NCI-H345 (cell line): ENCODE results near the gene TAF1A.

ENCODE experiments used
- DNase-seq: peaks from one replicate; lab custom pipeline; 2025; lab: John Stamatoyannopoulos, UW

Gene TAF1A

DNA sequence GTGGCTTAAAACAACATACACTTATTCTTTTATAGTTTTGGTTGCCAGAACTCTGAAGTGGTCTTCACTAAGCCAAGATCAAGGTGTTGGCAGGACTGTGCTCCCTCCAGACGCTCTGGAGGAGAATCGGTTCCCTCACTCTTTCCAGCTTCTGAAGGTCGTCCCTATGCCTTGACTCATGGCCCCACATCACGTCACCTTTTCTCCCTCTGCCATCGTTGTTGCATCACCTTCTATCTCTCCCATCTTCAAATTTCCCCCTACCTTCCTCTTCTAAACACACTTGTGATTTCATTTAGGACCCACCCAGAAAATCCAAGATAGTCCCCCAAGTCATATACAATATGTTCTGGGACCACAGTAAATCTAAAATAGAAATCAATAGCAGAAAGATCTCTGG, 54.3 kb downstream of the TAF1A start:
- DNase-seq = no peak

DNA sequence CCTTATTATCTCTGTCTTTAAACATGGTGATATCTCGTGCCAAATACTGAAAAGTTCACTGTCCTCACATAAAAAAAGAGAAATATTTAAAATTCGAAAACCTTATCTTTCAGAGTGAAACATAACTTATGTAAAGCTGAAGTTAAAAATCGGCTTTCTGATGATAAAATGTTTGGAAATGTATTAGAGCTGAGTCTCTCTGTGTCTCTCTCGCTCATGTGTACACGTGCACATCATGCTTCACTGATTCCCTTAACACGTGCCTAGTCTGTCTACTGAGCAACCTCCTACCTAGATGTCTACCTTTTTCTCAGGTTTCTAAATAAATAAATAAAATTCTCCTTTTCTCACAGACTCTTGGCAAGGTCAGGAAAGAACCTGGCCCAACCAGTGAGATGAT, 58.9 kb downstream of the TAF1A start:
- DNase-seq = no peak

DNA sequence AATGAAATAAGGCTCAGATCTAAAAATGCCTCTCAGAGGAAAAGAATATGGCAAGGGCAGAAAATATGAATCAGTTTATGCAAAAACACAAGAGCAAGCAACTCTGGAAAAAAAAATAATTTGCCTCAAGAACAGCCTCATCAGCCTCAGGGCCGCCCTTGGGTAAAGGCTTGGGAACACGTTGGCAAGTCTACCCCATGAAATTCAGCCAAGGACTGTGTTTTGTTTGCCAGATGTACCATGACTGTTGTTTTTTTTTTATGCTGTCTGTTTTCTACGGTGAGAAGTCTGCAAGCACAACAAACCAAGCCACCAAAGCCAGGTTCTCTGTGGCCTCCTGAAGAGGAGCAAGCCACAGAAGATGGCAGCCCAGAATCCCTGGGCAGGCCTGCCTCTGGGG, 59.8 kb downstream of the TAF1A start:
- DNase-seq = no peak

DNA sequence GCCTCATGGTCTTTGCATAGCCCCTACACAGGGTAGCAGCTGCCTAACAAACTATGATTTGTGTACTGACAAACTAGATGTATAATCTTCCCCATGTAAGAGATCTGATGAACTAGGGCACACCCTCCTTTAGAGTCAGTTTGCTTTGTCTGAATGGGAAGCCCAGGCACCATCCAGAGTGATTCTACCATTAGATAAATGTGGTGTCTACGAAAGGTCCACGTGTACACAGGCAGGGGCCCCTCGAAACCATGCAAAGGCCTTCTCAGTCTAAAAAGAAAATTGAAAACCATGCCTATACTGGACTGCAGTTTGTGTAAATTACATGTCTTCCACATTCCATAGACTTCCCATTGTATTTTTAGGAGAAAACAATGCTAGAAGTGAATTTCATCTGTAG, 60.6 kb downstream of the TAF1A start:
- DNase-seq = no peak

DNA sequence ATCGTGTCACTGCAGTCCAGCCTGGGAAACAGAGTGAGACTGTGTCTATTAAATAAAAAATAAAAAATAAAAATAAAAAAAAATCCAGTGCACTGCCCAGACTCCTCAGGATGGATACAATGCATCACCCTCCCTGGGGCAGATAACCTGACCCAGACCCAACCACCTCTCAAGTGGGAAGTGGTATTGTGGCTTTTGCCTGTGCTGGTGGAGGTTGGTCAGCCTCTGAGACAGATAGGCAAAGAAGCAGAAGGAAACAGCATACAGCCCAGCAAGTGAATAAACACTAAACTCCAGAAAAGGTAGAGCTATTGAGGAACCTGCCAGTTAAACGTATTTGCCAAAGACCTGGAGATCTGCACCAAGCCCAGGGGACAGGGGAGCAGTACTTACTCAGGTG, 63.8 kb downstream of the TAF1A start:
- DNase-seq = no peak

DNA sequence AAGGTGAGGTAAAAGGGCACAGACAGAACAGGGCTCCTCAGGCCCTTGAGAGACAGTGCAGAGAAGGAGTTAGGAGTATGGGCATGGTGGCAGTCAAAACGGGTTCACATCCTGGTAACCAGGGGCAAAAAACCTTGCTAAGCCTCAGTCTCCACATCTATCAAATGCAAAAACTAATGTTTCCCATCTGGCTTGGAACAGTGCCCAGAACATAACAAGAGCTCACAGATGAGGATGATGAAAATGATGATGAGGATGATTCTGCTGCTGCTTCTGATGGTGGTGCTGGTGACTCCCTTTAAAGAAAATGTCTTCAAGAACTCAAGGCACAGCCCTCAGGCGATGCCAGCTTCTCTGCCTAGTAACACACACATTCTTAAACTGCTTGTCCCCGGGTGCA, 65.9 kb downstream of the TAF1A start:
- DNase-seq = no peak

DNA sequence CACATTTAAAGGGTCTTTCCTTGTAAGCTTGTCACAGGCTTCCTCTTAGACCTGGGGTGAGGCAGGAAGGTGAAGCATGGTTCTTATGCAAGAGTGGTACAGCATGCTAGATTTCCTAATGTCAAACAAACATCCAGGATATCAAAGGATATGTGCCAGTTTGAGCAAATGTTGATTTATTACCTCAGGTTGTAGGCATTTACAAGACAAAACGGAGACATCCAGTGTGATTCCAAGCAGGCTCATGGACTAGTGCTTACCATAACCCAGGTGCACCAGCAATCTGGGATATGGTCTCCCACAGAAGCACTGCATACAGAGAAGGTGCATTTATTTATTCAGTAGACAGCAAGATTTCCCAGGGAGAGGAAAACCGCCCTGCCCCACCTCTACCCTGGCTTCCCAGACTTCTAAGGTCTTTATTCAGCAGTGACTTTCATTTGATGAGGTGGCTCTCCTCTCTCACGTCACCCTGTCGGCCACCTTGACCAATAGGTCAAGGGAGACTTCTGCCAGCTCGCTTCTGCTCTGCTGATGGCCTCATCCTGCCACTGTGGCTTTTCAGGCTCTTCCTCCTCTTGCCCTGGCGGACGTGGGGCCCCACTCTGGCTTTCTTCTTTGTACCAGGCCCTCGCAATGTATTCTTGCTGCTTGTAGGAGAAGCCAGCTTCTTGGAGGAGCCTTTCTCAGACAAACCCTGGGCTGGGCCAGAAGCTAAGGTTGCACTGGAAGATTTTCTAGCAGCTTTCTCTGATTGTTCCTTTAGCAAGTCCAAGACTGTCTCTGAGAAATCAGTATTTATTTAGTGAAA, 67.4 kb downstream of the TAF1A start:
- no peak for DNase-seq

DNA sequence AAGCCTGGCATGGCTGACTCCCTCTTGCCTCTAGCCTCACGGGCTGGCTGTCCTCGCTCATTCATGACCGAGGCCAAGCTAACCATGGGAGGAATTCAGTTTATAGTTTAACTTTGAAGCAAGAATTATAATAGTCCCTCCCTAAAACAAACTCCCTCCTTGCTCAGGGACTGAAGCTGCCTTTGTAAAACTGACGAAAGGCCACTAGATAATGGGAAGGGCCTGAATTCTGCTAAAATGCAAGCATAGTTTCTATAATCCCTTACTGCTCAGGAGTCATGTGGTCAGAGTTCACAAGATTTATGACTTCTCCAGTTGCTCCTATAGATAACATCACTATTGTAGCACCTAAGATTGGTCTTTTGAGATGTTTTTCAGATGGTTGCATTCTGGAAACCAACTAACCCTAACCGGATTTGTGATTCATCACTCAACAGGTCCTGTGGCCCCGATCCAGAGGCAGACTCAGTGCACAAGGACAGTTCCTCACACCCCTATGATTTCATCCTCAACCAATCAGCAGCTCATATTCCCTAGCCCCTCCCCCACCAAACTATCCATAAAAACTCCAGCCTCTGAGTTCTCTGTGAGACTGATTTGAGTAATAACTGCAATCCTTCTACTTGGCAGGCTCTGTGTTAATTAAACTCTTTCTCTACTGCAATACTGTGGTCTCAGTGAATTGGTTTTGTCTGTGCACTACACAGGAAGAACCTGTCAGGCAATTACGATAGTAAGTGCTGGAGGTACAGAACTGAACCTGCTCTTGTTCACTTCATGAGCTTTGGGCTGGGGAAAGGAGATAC, 68.2 kb downstream of the TAF1A start:
- DNase-seq = no peak
